Pons (tissue), 1 donor: ENCODE results near the gene MMUT.
"Not testable (repeated sequence)": the region's sequence is repeated elsewhere in the genome, so short reads cannot be mapped to it uniquely, and the experiment has no call there.

Experiments
- DNase-seq: peaks from one replicate; pipeline ENCODE4 v3.0.0-alpha.2; 2016; ENCODE audit warnings: low spot score

MMUT gene

DNA sequence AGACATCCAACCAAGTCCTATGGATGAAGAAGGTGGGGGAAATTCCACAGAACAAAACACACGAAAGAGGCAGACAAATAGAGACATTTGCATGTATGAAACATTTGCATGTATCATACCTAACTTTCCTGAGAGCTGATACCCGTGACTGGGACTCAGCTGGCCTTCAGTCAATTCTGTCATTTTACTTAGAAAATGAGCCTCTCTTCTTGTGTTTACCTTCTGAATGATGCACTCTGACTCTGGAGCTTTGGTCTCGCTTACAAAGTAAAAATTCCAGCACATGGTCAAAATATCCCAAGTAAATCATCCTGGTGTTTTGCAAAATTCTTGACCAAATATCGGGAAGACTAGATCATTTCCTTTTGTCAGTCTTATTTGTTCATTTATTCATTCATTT lies 46.9 kb downstream of the MMUT start:
- no peak for DNase-seq

GRCh38 chr6:49415358-49415757 lies 47.7 kb downstream of the MMUT start:
- DNase-seq = no peak

GRCh38 chr6:49410564-49410963 lies 52.5 kb downstream of the MMUT start:
- no peak for DNase-seq

- peak; percentile 65 for DNase-seq
Observed at GRCh38 chr6:49409951-49410542, 53.0 kb downstream of the MMUT start.

- no peak for DNase-seq
Observed at GRCh38 chr6:49406250-49406970, 56.6 kb downstream of the MMUT start.

GRCh38 chr6:49401063-49401462 lies 62.0 kb downstream of the MMUT start:
- DNase-seq = no peak

DNA sequence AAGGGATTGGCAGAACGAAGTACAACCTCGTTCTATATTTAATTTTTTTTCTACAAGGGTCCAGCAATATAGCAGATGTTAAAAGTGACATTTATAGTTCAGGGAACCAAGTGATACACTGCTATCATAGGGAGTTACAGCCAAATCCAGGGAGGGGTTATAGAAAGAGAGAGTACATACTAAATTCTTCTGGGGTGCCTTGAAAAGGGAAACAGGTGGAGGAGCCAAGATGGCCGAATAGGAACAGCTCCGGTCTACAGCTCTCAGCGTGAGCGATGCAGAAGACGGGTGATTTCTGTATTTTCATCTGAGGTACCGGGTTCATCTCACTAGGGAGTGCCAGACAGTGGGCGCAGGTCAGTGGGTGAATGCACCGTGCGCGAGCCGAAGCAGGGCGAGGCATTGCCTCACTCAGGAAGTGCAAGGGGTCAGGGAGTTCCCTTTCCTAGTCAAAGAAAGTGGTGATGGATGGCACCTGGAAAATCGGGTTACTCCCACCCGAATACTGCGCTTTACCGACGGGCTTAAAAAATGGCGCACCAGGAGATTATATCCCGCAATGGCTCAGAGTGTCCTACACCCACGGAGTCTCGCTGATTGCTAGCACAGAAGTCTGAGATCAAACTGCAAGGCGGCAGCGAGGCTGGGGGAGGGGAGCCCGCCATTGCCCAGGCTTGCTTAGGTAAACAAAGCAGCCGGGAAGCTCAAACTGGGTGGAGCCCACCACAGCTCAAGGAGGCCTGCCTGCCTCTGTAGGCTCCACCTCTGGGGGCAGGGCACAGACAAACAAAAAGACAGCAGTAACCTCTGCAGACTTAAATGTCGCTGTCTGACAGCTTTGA lies 76.2 kb downstream of the MMUT start:
- not testable (repeated sequence) for DNase-seq

DNA sequence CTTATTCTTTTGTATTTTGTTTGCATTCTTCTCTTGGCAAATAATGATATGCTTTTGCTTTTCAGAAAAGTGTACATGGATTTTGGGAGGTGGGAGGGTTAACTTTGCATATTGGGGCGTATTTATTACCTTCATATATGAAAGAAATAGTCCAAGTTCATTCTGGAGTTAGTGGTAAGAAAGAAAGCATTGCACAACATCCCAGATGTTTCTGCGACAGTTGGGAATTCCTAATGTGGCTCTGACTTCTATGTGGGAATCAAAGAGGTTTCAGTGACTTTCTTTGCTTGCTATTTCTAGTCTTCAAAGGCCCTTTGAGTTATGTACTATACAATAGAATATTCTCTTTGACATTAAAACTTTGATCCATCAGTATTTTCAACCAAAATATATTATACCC lies 78.1 kb downstream of the MMUT start:
- DNase-seq = no peak
